Fibroblast of lung (primary cell): ENCODE measurements around the gene LMOD2. TPM values are rescaled to one million over a fixed set of nuclear protein-coding genes. Genes with fewer than 3 reads are reported as not detected.

Experiments
- DNase-seq, 2 donors: peaks; one replicate each; pipeline versions ENCODE4 v3.0.0 to v3.0.0-alpha.2; 2010; ENCODE audit warnings: low read depth in 2 of 2
- H2AFZ ChIP-seq: 2 replicates; pipeline ENCODE4 v1.5.1; 2012; ENCODE audit warnings: low read length, control low read depth, inconsistent platforms
- H3K27ac ChIP-seq: 2 replicates; pipeline ENCODE4 v1.5.1; 2011; ENCODE audit warnings: low read length, control low read depth; ENCODE audit not compliant: insufficient read depth
- H3K27me3 ChIP-seq: 2 replicates; pipeline ENCODE4 v1.5.1; 2011; ENCODE audit warnings: mild to moderate bottlenecking, low read length; ENCODE audit not compliant: control insufficient read depth, insufficient read depth
- H3K36me3 ChIP-seq: 2 replicates; pipeline ENCODE4 v1.5.1; 2011; ENCODE audit warnings: low read length; ENCODE audit not compliant: control insufficient read depth, insufficient read depth
- H3K4me1 ChIP-seq: 2 replicates; pipeline ENCODE4 v1.5.1; 2011; ENCODE audit warnings: low read length; ENCODE audit not compliant: control insufficient read depth, insufficient read depth; ENCODE audit errors: extremely low read depth
- H3K4me2 ChIP-seq: 2 replicates; pipeline ENCODE4 v1.5.1; 2011; ENCODE audit warnings: low read length, control low read depth; ENCODE audit not compliant: insufficient read depth; ENCODE audit errors: extremely low read depth
- H3K4me3 ChIP-seq, 4 experiments: fragments of 200-600 bp in 1 of 4; sonication (generic) in 1 of 4; replicated peaks in 1 of 4; 2 replicates each; pipeline ENCODE4 v1.5.1; 2011 to 2016; ENCODE audit warnings: low read length in 4 of 4, low read depth in 3 of 4, mild to moderate bottlenecking in 3 of 4, control low read depth in 2 of 4, inconsistent platforms in 1 of 4, mixed read lengths in 1 of 4; ENCODE audit not compliant: insufficient read depth in 1 of 4; ENCODE audit errors: control extremely low read depth in 1 of 4
- H3K79me2 ChIP-seq: 2 replicates; pipeline ENCODE4 v1.5.1; 2012; ENCODE audit warnings: mild to moderate bottlenecking, low read length, inconsistent platforms; ENCODE audit not compliant: control insufficient read depth, insufficient read depth
- H3K9ac ChIP-seq: 2 replicates; pipeline ENCODE4 v1.5.1; 2011; ENCODE audit warnings: mild to moderate bottlenecking, low read length, control low read depth; ENCODE audit not compliant: insufficient read depth
- H3K9me3 ChIP-seq: 2 replicates; pipeline ENCODE4 v1.5.1; 2012; ENCODE audit warnings: low read depth, low read length; ENCODE audit not compliant: control insufficient read depth, insufficient read depth
- H4K20me1 ChIP-seq: 2 replicates; pipeline ENCODE4 v1.5.1; 2011; ENCODE audit warnings: low read length; ENCODE audit not compliant: control insufficient read depth, insufficient read depth; ENCODE audit errors: extremely low read depth
- CTCF ChIP-seq, 2 donors: IDR thresholded peaks in 1 of 2; conservative IDR thresholded peaks in 1 of 2; 1 replicate in 1 of 2; 2 replicates in 1 of 2; pipeline ENCODE4 v1.5.1; 2011 to 2012; ENCODE audit warnings: low read length in 2 of 2, control low read depth in 1 of 2, inconsistent platforms in 1 of 2, low read depth in 1 of 2, mild to moderate bottlenecking in 1 of 2
- EZH2 ChIP-seq: IDR thresholded peaks from 2 replicates; pipeline ENCODE4 v1.5.1; 2012; ENCODE audit warnings: low read length, control low read depth, mild to moderate bottlenecking; ENCODE audit errors: missing control alignments
- polyA plus RNA-seq, 2 donors: library from polyadenylated mRNA; depleted of rRNA in 1 of 2; stranded (reverse) in 1 of 2; unstranded in 1 of 2; fragments of >200 nt; gene quantifications; 2 replicates each; pipeline ENCODE4 v1.2.1, GENCODE V29; 2011 to 2012; ENCODE audit warnings: missing spikeins in 1 of 2
- total RNA-seq: library from RNA; depleted of rRNA; stranded (reverse); fragments of >200 nt; gene quantifications from 2 replicates; pipeline ENCODE4 v1.2.1, GENCODE V29; 2014

Gene LMOD2
- total and polyA plus RNA-seq, 2 donors (not counting 1 experiment from before 2014, with no cell fraction given) = not detected

GRCh38 chr7:123640583-123640982, 15.1 kb upstream of the LMOD2 start:
- no peaks in the 10 kb centered on the region for H3K36me3 ChIP-seq
- TF ChIP-seq CTCF (conservative IDR thresholded peaks at IDR 0.05 in 1 of 2, IDR thresholded peaks at IDR 0.05 in 1 of 2; ENCODE audit: low read depth in 1 of 2, low read length in 2 of 2) (no peak), EZH2 (no peak)

GRCh38 chr7:123641901-123642300, 13.8 kb upstream of the LMOD2 start:
- no peaks in the 10 kb centered on the region for H3K9me3 ChIP-seq
- no peaks in the 10 kb centered on the region for H3K27me3 ChIP-seq
- no peak overlapping the region for H3K4me3 ChIP-seq
- no peaks in the 10 kb centered on the region for H3K36me3 ChIP-seq
- H4K20me1 ChIP-seq = no peaks in the 10 kb centered on the region
- no peak for TF ChIP-seq EZH2
- TF ChIP-seq CTCF (conservative IDR thresholded peaks at IDR 0.05 in 1 of 2, IDR thresholded peaks at IDR 0.05 in 1 of 2; ENCODE audit: low read depth in 1 of 2, low read length in 2 of 2) = no peak
- no peak for DNase-seq
- no peaks in the 10 kb centered on the region for H3K79me2 ChIP-seq
- no peak overlapping the region for H3K4me2 ChIP-seq
- H2AFZ ChIP-seq = no peak overlapping the region
- H3K27ac ChIP-seq = no peak overlapping the region
- H3K9ac ChIP-seq = no peak overlapping the region
- H3K4me1 ChIP-seq = peaks cover 2% of the 10 kb centered on the region

More at GRCh38 chr7:123640583-123640982, 15.1 kb upstream of the LMOD2 start:
- Histone ChIP-seq H3K4me3 (no peak overlapping the region), H3K4me2 (no peak overlapping the region), H2AFZ (no peak overlapping the region), H3K9ac (no peak overlapping the region), H3K4me1 (peaks cover 2% of the 10 kb centered on the region), H3K9me3 (no peaks in the 10 kb centered on the region), H3K27ac (no peak overlapping the region), H4K20me1 (no peaks in the 10 kb centered on the region), H3K79me2 (no peaks in the 10 kb centered on the region), H3K27me3 (no peaks in the 10 kb centered on the region)
- DNase-seq = no peak

DNA sequence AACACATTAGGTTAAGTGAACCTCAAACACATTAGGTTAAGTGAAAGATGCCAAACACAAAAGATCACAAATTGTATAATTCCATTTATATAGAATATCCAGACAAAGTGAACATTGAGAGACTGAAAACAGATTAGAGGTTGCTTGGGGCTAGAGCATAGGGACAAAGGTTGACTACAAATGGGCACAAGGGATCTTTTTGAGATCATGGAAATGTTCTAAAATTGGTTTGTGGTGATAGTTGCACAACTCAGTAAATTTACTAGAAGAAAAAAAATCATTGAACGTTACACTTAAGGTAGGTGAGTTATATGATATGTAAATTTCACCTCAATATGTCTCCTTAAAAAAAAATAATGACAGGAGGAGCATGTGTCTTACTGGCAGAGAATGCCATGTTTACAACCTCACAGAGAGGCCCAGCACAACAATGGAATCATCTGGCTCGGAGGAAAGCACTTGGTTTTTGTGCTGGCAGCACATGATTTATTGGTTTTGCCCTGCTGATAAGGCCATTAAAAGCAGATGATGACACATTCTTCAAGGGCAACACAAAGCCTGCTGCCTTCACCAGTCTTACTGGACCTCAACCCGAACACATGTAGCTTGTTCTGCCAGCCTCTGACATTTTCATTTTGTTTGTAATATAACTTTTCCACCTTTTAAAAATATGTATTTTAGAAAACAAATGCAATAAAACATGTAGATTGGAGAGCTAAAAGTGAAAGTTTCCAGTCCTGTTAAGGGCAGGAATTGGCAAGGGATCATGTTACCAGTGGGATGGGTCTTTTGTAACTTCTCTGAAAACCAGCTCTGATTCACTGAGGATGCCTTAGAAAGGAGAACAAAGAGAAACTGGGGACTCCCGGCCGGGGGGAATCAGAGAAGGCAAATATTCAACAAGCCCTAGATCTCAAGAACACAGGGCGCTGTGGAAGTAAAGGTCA, 11.9 kb upstream of the LMOD2 start:
- Histone ChIP-seq H3K4me1 (peaks cover 2% of the 10 kb centered on the region), H3K9me3 (no peaks in the 10 kb centered on the region), H3K79me2 (no peaks in the 10 kb centered on the region), H3K4me2 (peak overlapping the region; percentile 73), H2AFZ (peak overlapping the region; percentile 38), H3K4me3 (peak overlapping the region; percentile 12 to 46 (median 36)), H3K27ac (no peak overlapping the region), H3K9ac (no peak overlapping the region), H3K27me3 (no peaks in the 10 kb centered on the region), H3K36me3 (no peaks in the 10 kb centered on the region), H4K20me1 (no peaks in the 10 kb centered on the region)
- DNase-seq = peak; percentile 81 to 85
- TF ChIP-seq EZH2 (no peak), CTCF (conservative IDR thresholded peaks at IDR 0.05 in 1 of 2, IDR thresholded peaks at IDR 0.05 in 1 of 2; ENCODE audit: low read depth in 1 of 2, low read length in 2 of 2) (no peak)
